ENCODE data around the gene AK9.

GRCh38 chr6:109490713-109491112, 200.3 kb downstream of the AK9 start:
- TF ChIP-seq CTCF (IDR thresholded peaks at IDR 0.05) (no peak), POLR2AphosphoS5 (IDR thresholded peaks at IDR 0.05; ENCODE audit: low read depth, low read length) (no peak)
